Endothelial cell of umbilical vein (primary cell): ENCODE data around the gene PRDX5. TPM values are rescaled to one million over a fixed set of nuclear protein-coding genes. Genes with fewer than 3 reads are reported as not detected.

Experiments used
- BruUV-seq: library from RNA; stranded (reverse); fragments of 400-500 nt; replicated peaks from 2 replicates; lab custom pipeline; 2021; lab: Mats Ljungman, UMichigan
- CTCF ChIA-PET: fragments of 300-600, 350-600 bp; sonication (Branson Sonifier 250); formaldehyde crosslinking; loops from one replicate; lab custom pipeline; 2021; ENCODE audit warnings: antibody characterized with exemption, inconsistent platforms; lab: Charles Lee
- POLR2A ChIA-PET: fragments of 300-600, 350-600 bp; sonication (Branson Sonifier 250); formaldehyde crosslinking; loops from one replicate; lab custom pipeline; 2021; ENCODE audit warnings: antibody characterized with exemption, inconsistent platforms; lab: Charles Lee
- DNase-seq: peaks from one replicate; pipeline ENCODE4 v3.0.0-alpha.2; 2011; ENCODE audit warnings: low read depth, low spot score
- FAIRE-seq: peaks from 2 replicates; lab custom pipeline; 2011; peaks lifted over from hg19 to GRCh38; lab: Jason Lieb, UNC
- H2AFZ ChIP-seq: 2 replicates; pipeline ENCODE4 v1.6.0; 2012; ENCODE audit warnings: low read depth, low read length, control low read depth, inconsistent platforms
- H3K27ac ChIP-seq: 2 replicates; pipeline ENCODE4 v1.5.1; 2011; ENCODE audit warnings: low read depth, mild to moderate bottlenecking, control low read depth, low read length, moderate library complexity; ENCODE audit not compliant: insufficient read depth
- H3K27me3 ChIP-seq, 2 experiments: 2 replicates each; pipeline versions ENCODE4 v1.6.0 to v1.6.1; 2011; ENCODE audit warnings: low read length in 2 of 2, mixed read lengths in 1 of 2; ENCODE audit not compliant: control insufficient read depth in 2 of 2, insufficient read depth in 2 of 2
- H3K36me3 ChIP-seq, 2 experiments: 2 replicates in 1 of 2; 3 replicates in 1 of 2; pipeline ENCODE4 v1.5.1; 2011; ENCODE audit warnings: low read length in 2 of 2, mild to moderate bottlenecking in 1 of 2, moderate library complexity in 1 of 2; ENCODE audit not compliant: control insufficient read depth in 2 of 2, insufficient read depth in 2 of 2; ENCODE audit errors: extremely low read depth in 1 of 2
- H3K4me1 ChIP-seq: 3 replicates; pipeline ENCODE4 v1.5.1; 2011; ENCODE audit warnings: mild to moderate bottlenecking, low read length; ENCODE audit not compliant: control insufficient read depth, insufficient read depth; ENCODE audit errors: extremely low read depth
- H3K4me2 ChIP-seq: 2 replicates; pipeline ENCODE4 v1.6.1; 2011; ENCODE audit warnings: low read length, control low read depth, mixed read lengths; ENCODE audit not compliant: insufficient read depth
- H3K4me3 ChIP-seq, 3 experiments: fragments of 200-600 bp in 1 of 3; sonication (generic), shearing (Covaris generic) in 1 of 3; replicated peaks in 1 of 3; 2 replicates each; pipeline ENCODE4 v1.5.1; 2011 to 2016; ENCODE audit warnings: control low read depth in 3 of 3, low read length in 3 of 3, mild to moderate bottlenecking in 2 of 3, inconsistent platforms in 1 of 3, low read depth in 1 of 3, moderate library complexity in 1 of 3; ENCODE audit not compliant: insufficient read depth in 1 of 3
- H3K79me2 ChIP-seq: 2 replicates; pipeline ENCODE4 v1.6.0; 2012; ENCODE audit warnings: low read length, inconsistent platforms; ENCODE audit not compliant: control insufficient read depth, insufficient read depth
- H3K9ac ChIP-seq: replicated peaks from 2 replicates; pipeline ENCODE3; 2011; ENCODE audit warnings: low read length, control low read depth; ENCODE audit not compliant: insufficient read depth; ENCODE audit errors: extremely low read depth
- H3K9me1 ChIP-seq: replicated peaks from 3 replicates; pipeline ENCODE4 v1.6.0; 2011; ENCODE audit warnings: mild to moderate bottlenecking, low read length; ENCODE audit not compliant: control insufficient read depth, insufficient read depth; ENCODE audit errors: extremely low read depth
- H3K9me3 ChIP-seq: replicated peaks from 2 replicates; pipeline ENCODE4 v1.5.1; 2012; ENCODE audit warnings: low read length, inconsistent platforms; ENCODE audit not compliant: control insufficient read depth, insufficient read depth
- H4K20me1 ChIP-seq: replicated peaks from 2 replicates; pipeline ENCODE3; 2011; ENCODE audit warnings: mild to moderate bottlenecking, low read length; ENCODE audit not compliant: control insufficient read depth, insufficient read depth; ENCODE audit errors: extremely low read depth
- FOS ChIP-seq: IDR thresholded peaks from 2 replicates; pipeline ENCODE4 v1.6.1; 2011; ENCODE audit warnings: mild to moderate bottlenecking, low read length, moderate library complexity, borderline replicate concordance; ENCODE audit not compliant: insufficient read depth
- GATA2 ChIP-seq: IDR thresholded peaks from 2 replicates; pipeline ENCODE4 v1.7.0; 2011; ENCODE audit warnings: low read depth, mild to moderate bottlenecking, moderate library complexity, mixed read lengths, low read length; ENCODE audit not compliant: insufficient read length, insufficient read depth
- JUN ChIP-seq: IDR thresholded peaks from 2 replicates; pipeline ENCODE4 v1.6.1; 2011; ENCODE audit warnings: borderline replicate concordance, low read depth; ENCODE audit not compliant: insufficient read length, insufficient read depth
- MYC ChIP-seq: IDR thresholded peaks from one replicate; pipeline ENCODE4 v1.6.1; 2011; ENCODE audit warnings: mild to moderate bottlenecking, low read depth, low read length
- POLR2A ChIP-seq: IDR thresholded peaks from 2 replicates; pipeline ENCODE4 v1.6.1; 2012; ENCODE audit warnings: low read depth, mild to moderate bottlenecking, control low read depth, low read length
- POLR2AphosphoS5 ChIP-seq: IDR thresholded peaks from 2 replicates; pipeline ENCODE4 v1.6.1; 2012; ENCODE audit warnings: low read depth, mild to moderate bottlenecking, control low read depth, low read length, moderate library complexity; ENCODE audit not compliant: insufficient read depth
- dilution Hi-C: fragments of 300-500 bp; cut with MboI; formaldehyde crosslinking; loops from one replicate; pipeline ENCODE4 v1.15.0; 2019; ENCODE audit warnings: low sequenced_read_pairs; ENCODE audit not compliant: extremely low pct_ligation_motif_present
- intact Hi-C: fragments of 100-400 bp; cut with micrococcal nuclease; formaldehyde crosslinking; loops from one replicate; pipeline ENCODE4 v1.10.0; 2022
- polyA plus RNA-seq, 4 experiments: library from polyadenylated mRNA; depleted of rRNA in 3 of 4; stranded (reverse) in 3 of 4; unstranded in 1 of 4; fragments of >200 nt; gene quantifications; 2 replicates each; pipeline versions ENCODE4 v1.2.1 to v1.2.3, GENCODE V29; 2011 to 2012; ENCODE audit warnings: missing spikeins in 1 of 4
- total RNA-seq: library from RNA; stranded (reverse); gene quantifications from 2 replicates; pipeline ENCODE4 v1.2.3, GENCODE V29; 2021
- TF ChIP-seq, protein P1 (sequence below): IDR thresholded peaks from 2 replicates; pipeline ENCODE4 v1.6.1; 2011; ENCODE audit not compliant: insufficient read depth, insufficient read length

The PRDX5 gene
- total and polyA plus RNA-seq, 2 donors (not counting 3 experiments of a cell fraction or from before 2014, with no cell fraction given), result 199 to 709 TPM

DNA sequence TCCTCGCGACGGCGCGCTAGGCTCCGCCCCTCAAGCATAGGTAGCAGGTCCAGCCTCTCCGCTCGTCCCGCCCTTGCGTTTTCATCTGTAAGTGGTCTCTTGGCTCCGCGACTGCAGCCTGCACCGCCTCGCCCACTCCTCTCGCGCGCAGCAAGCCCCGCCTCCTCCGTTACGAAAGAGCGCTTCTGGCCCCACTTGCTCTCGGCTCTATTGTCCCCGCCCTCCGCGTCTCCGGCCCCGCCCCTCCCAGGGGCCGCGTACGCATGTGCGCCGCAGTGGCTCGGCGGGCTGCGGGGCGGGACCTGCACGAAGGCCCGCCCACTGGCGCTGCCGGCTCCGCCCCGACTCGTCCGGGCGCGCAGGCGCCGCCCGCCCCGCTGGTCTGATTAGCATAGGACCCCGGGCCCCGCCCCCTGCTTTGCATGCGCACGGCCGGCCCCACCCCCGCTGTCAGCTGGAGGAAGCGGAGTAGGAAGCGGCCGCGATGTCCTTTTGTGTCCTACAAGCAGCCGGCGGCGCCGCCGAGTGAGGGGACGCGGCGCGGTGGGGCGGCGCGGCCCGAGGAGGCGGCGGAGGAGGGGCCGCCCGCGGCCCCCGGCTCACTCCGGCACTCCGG is 12.7 kb upstream of the PRDX5 start, which contains the start of gene ESRRA:
Gene ESRRA (plus strand): TSS at position 450 of the 616 bp plus-strand sequence. CDS start 1,656 bp downstream, outside the sequence.
- Histone ChIP-seq H2AFZ (peak within 1 kb of the TSS; percentile 57), H3K79me2 (peaks cover 10% of the 10 kb centered on the region), H3K36me3 (no peaks in the 10 kb centered on the region), H4K20me1 (no peaks in the 10 kb centered on the region), H3K4me1 (peaks cover 14% of the 10 kb centered on the region), H3K9ac (peak within 1 kb of the TSS; percentile 55), H3K9me1 (no peaks in the 10 kb centered on the region), H3K27ac (peak within 1 kb of the TSS; percentile 49), H3K9me3 (no peaks in the 10 kb centered on the region), H3K4me3 (peak within 1 kb of the TSS; percentile 59 to 68 (median 66)), H3K27me3 (peaks cover 0 to 4% of the 10 kb centered on the region in 2 experiments), H3K4me2 (peak within 1 kb of the TSS; percentile 60)
- TF ChIP-seq POLR2A, result no peak
- peak; percentile 38 for TF ChIP-seq MYC
- TF ChIP-seq, protein P1, sequence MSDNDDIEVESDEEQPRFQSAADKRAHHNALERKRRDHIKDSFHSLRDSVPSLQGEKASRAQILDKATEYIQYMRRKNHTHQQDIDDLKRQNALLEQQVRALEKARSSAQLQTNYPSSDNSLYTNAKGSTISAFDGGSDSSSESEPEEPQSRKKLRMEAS, result no peak
- TF ChIP-seq GATA2, result no peak
- peak; percentile 10 for TF ChIP-seq POLR2AphosphoS5
- TF ChIP-seq FOS, result no peak
- TF ChIP-seq JUN, result no peak
- intact Hi-C loops (loop anchor here (1.0 to 2.0 kb wide), 6 partner anchors 12 to 120 kb away; partner anchors contain the start of genes BAD, FKBP2, GPR137 and TRMT112), dilution Hi-C loops (no loop called here)
- POLR2A ChIA-PET, result interaction anchor here (1.0 to 1.1 kb wide), 2 partner anchors 13 to 79 kb away, joined by 4 to 5 read pairs; partner anchors contain the start of genes NUDT22, PRDX5, TRMT112 and TRPT1
- CTCF ChIA-PET, result interaction anchor here (0.7 to 6.7 kb wide), 23 partner anchors 10 to 304 kb away, joined by 3 to 413 read pairs (median 8); partner anchors contain the start of genes BAD, FERMT3, KCNK4 and NUDT22
- BruUV-seq, result no TSS peak
- DNase-seq (peak; percentile 99), FAIRE-seq (peak; percentile 97)
